HepG2 (cell line): Measurements from ENCODE around the gene ZNF213. TPM values are rescaled to one million over a fixed set of nuclear protein-coding genes. Genes with fewer than 3 reads are reported as not detected.
A peak's percentile ranks its signal among the peaks of the same experiment; 100 is the strongest.

Experiments
- AGO1 ChIP-seq: fragments of 200-400 bp; formaldehyde crosslinking; IDR thresholded peaks from 2 replicates; pipeline ENCODE4 v1.6.1; 2017; ENCODE audit warnings: mild to moderate bottlenecking, low read depth, low read length, moderate library complexity; ENCODE audit not compliant: poor library complexity, severe bottlenecking
- ARID2 ChIP-seq: sonication (generic); formaldehyde crosslinking; IDR thresholded peaks from 2 replicates; pipeline ENCODE4 v1.8.1; 2022; ENCODE audit warnings: mild to moderate bottlenecking, missing genetic modification reagents, borderline replicate concordance
- ARID5B ChIP-seq: IDR thresholded peaks from 2 replicates; pipeline ENCODE4 v1.4.0; 2020; ENCODE audit warnings: mild to moderate bottlenecking, missing genetic modification reagents
- BRF2 ChIP-seq: sonication (generic); formaldehyde crosslinking; IDR thresholded peaks from 2 replicates; pipeline ENCODE4 v1.8.1; 2022; ENCODE audit warnings: mild to moderate bottlenecking, missing genetic modification reagents
- CHD4 ChIP-seq: fragments of 200-600 bp; sonication (generic); IDR thresholded peaks from 2 replicates; pipeline ENCODE4 v1.7.0; 2017; ENCODE audit warnings: mild to moderate bottlenecking, low read length, borderline replicate concordance
- CREB1 ChIP-seq, 2 experiments: fragments of 450-650 bp in 1 of 2; IDR thresholded peaks; 2 replicates each; pipeline ENCODE4 v1.6.1; 2016 to 2017; ENCODE audit warnings: control low read depth in 1 of 2, mild to moderate bottlenecking in 1 of 2, missing compliant biosample characterization in 1 of 2, missing genetic modification characterization in 1 of 2
- GATAD2A ChIP-seq: IDR thresholded peaks from 2 replicates; pipeline ENCODE4 v1.6.1; 2016
- HIC2 ChIP-seq: sonication (generic); formaldehyde crosslinking; IDR thresholded peaks from 2 replicates; pipeline ENCODE4 v1.9.0; 2022; ENCODE audit warnings: low read depth, missing genetic modification reagents
- HNRNPK ChIP-seq: fragments of 200-400 bp; formaldehyde crosslinking; IDR thresholded peaks from 2 replicates; pipeline ENCODE4 v1.6.1; 2018; ENCODE audit warnings: low read length, low read depth, moderate library complexity, mild to moderate bottlenecking; ENCODE audit not compliant: poor library complexity, severe bottlenecking
- KDM2A ChIP-seq: sonication (generic); formaldehyde crosslinking; IDR thresholded peaks from 2 replicates; pipeline ENCODE4 v1.4.0; 2020; ENCODE audit warnings: low read depth, missing genetic modification reagents, borderline replicate concordance
- NKX3-1 ChIP-seq: sonication (generic); formaldehyde crosslinking; IDR thresholded peaks from 2 replicates; pipeline ENCODE4 v1.5.0; 2020; ENCODE audit warnings: missing genetic modification reagents
- PRPF4 ChIP-seq: fragments of 200-400 bp; formaldehyde crosslinking; IDR thresholded peaks from 2 replicates; pipeline ENCODE4 v1.6.1; 2016; ENCODE audit warnings: low read length, low read depth; ENCODE audit not compliant: poor library complexity, severe bottlenecking
- REPIN1 ChIP-seq: sonication (generic); formaldehyde crosslinking; IDR thresholded peaks from 2 replicates; pipeline ENCODE4 v1.8.0; 2022; ENCODE audit warnings: missing genetic modification reagents, low read depth, mild to moderate bottlenecking, borderline replicate concordance
- SALL1 ChIP-seq: sonication (generic); formaldehyde crosslinking; IDR thresholded peaks from 2 replicates; pipeline ENCODE4 v1.8.0; 2022; ENCODE audit warnings: mild to moderate bottlenecking, missing genetic modification reagents
- SP1 ChIP-seq, 2 experiments: fragments of 450-650 bp in 1 of 2; sonication (generic) in 1 of 2; formaldehyde crosslinking in 1 of 2; IDR thresholded peaks; 2 replicates each; pipeline versions ENCODE4 v1.4.0 to v1.6.1; 2016 to 2020; ENCODE audit warnings: missing genetic modification reagents in 1 of 2
- TEAD3 ChIP-seq: optimal IDR thresholded peaks from 2 replicates; pipeline ENCODE3; 2016; ENCODE audit warnings: borderline replicate concordance
- TP53 ChIP-seq: sonication (generic); formaldehyde crosslinking; conservative IDR thresholded peaks from 2 replicates; pipeline ENCODE4 v1.4.0; 2020; ENCODE audit warnings: missing genetic modification reagents
- ZBTB7A ChIP-seq: sonication (generic); formaldehyde crosslinking; IDR thresholded peaks from 2 replicates; pipeline ENCODE4 v1.8.0; 2022; ENCODE audit warnings: mild to moderate bottlenecking, missing genetic modification reagents
- ZFP62 ChIP-seq: sonication (generic); formaldehyde crosslinking; IDR thresholded peaks from 2 replicates; pipeline ENCODE4 v1.4.0; 2020; ENCODE audit warnings: missing genetic modification reagents
- ZFP90 ChIP-seq: sonication (generic); formaldehyde crosslinking; IDR thresholded peaks from 2 replicates; pipeline ENCODE4 v1.8.0; 2022; ENCODE audit warnings: missing genetic modification reagents, mild to moderate bottlenecking, inconsistent platforms, borderline replicate concordance
- ZNF333 ChIP-seq: sonication (generic); formaldehyde crosslinking; IDR thresholded peaks from 2 replicates; pipeline ENCODE4 v1.4.0; 2020; ENCODE audit warnings: mild to moderate bottlenecking, missing genetic modification reagents, borderline replicate concordance
- ZNF350 ChIP-seq: sonication (generic); formaldehyde crosslinking; IDR thresholded peaks from 2 replicates; pipeline ENCODE4 v1.4.0; 2020; ENCODE audit warnings: mild to moderate bottlenecking, low read depth, missing genetic modification reagents, borderline replicate concordance
- polyA plus RNA-seq, 8 experiments: library from polyadenylated mRNA; depleted of rRNA in 3 of 8; stranded (reverse) in 7 of 8; unstranded in 1 of 8; fragments of >200 nt; fragmentation: Illumina TruSeq in 4 of 8; extraction: Trizol in 4 of 8; gene quantifications; 2 replicates each; pipeline versions ENCODE4 v1.2.1 to v1.2.3, GENCODE V29; 2011 to 2016; ENCODE audit warnings: low read depth in 4 of 8, missing spikeins in 1 of 8, mixed read lengths in 1 of 8; ENCODE audit not compliant: insufficient read depth in 1 of 8
- total RNA-seq, 5 experiments: library from RNA; depleted of rRNA; stranded (reverse); fragments of >200 nt; fragmentation: Illumina TruSeq; extraction: Trizol; gene quantifications; 2 replicates each; pipeline ENCODE4 v1.2.3, GENCODE V29; 2016; ENCODE audit warnings: low read depth in 1 of 5

Gene ZNF213
- total and polyA plus RNA-seq, 2 of the 13 experiments (the other 11 are each of a cell fraction or from before 2014, with no cell fraction given): 0.59 to 0.97 TPM

DNA sequence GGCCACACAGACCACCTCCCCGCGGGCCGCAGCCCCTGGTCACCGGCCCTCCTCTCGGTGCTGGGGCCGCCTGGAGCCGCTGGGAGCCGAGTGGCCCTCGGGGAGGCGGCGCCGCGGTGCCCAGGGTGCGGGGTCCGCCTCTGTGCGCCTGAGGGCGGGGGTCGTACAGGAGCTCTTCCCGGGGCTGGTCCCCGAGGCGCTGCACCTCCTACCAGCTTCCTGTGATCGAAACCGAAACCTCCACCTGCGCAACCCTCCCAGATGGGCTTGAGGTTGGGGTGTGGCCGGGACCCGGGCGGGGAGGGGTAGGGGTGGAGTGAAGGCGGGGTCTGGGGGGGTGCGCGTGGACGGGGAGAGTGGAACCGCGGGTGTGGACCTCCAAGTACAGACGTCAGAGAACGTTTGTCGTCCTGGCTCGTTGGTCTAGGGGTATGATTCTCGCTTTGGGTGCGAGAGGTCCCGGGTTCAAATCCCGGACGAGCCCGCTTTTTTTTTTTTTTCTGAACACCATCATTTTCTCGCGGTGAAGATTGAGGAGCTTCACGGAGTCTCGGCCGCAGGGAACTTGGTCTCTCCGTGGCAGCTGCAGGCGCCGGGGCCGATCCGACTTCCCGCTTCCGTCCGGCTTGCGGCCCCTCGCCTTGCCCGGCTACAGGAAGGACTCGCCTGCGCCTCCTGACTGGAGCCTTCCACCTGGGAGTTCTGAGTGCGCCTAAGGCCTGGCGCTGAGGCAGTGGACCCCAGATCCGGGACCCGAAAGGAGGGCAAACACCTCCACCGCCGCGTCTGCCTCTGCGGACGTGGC is 23.9 kb downstream of the ZNF213 start (continued):
- TF ChIP-seq ARID5B (CRISPR knock-in tag) (peak; percentile 36; the same call in 1 of the 2 replicates), CREB1 (IDR thresholded peaks at IDR 0.05) (peak; percentile 69), CREB1 (CRISPR knock-in tag; IDR thresholded peaks at IDR 0.05) (peak; percentile 43; the same call in 1 of the 2 replicates), CHD4 (no peak), KDM2A (CRISPR knock-in tag) (peak; percentile 71), ARID2 (CRISPR knock-in tag) (no peak), HIC2 (CRISPR knock-in tag) (0 out of 2 replicates have a peak, but pooled peaks have one; percentile 31), SP1 (IDR thresholded peaks at IDR 0.05) (no peak), SP1 (CRISPR knock-in tag; IDR thresholded peaks at IDR 0.05) (no peak; the same call in 1 of the 2 replicates), PRPF4 (no peak), SALL1 (CRISPR knock-in tag) (peak; percentile 41; the same call in 1 of the 2 replicates), AGO1 (no peak), TP53 (CRISPR knock-in tag) (no peak), BRF2 (CRISPR knock-in tag) (no peak), NKX3-1 (CRISPR knock-in tag) (no peak), TEAD3 (CRISPR knock-in tag) (peak; percentile 26), HNRNPK (peak; percentile 27), REPIN1 (no peak), ZNF350 (CRISPR knock-in tag) (peak; percentile 51; the same call in 1 of the 2 replicates), ZNF333 (CRISPR knock-in tag) (0 out of 2 replicates have a peak, but pooled peaks have one; percentile 6), ZFP62 (CRISPR knock-in tag) (no peak), ZBTB7A (CRISPR knock-in tag) (peak; percentile 86), ZFP90 (no peak), GATAD2A (peak; percentile 79)
